GM20000 (cell line): ENCODE measurements around the gene PSME4.
"Not testable (repeated sequence)": the region's sequence is repeated elsewhere in the genome, so short reads cannot be mapped to it uniquely, and the experiment has no call there.

Source experiments
- DNase-seq: peaks from one replicate; pipeline ENCODE4 v3.0.0; 2012; ENCODE audit warnings: low spot score
- TF ChIP-seq, protein P1 (sequence below): IDR thresholded peaks from 2 replicates; pipeline ENCODE4 v1.5.1; 2012; ENCODE audit warnings: mild to moderate bottlenecking, control low read depth; ENCODE audit errors: extremely low read depth, missing control alignments

PSME4 gene

DNA sequence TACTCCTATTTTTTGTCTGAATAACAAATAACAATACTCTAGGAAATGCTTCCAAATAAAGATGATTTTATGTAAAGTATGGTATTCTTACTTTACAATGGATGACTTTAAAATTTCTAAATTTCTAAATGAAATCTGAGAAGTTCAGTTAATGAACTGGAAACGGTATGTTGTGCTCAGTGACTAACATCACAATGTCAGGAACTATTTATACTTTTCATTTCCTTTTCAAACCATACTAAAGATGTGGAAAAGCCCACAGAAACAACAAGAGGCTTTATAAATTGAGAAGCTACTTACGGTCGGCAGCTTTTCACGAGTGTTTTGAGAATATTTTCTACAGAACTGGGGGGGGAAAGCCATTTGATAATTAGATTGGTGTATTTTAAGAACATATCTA is 31.1 kb downstream of the PSME4 start:
- TF ChIP-seq, protein P1, sequence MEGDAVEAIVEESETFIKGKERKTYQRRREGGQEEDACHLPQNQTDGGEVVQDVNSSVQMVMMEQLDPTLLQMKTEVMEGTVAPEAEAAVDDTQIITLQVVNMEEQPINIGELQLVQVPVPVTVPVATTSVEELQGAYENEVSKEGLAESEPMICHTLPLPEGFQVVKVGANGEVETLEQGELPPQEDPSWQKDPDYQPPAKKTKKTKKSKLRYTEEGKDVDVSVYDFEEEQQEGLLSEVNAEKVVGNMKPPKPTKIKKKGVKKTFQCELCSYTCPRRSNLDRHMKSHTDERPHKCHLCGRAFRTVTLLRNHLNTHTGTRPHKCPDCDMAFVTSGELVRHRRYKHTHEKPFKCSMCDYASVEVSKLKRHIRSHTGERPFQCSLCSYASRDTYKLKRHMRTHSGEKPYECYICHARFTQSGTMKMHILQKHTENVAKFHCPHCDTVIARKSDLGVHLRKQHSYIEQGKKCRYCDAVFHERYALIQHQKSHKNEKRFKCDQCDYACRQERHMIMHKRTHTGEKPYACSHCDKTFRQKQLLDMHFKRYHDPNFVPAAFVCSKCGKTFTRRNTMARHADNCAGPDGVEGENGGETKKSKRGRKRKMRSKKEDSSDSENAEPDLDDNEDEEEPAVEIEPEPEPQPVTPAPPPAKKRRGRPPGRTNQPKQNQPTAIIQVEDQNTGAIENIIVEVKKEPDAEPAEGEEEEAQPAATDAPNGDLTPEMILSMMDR, result no peak
- DNase-seq, result no peak

DNA sequence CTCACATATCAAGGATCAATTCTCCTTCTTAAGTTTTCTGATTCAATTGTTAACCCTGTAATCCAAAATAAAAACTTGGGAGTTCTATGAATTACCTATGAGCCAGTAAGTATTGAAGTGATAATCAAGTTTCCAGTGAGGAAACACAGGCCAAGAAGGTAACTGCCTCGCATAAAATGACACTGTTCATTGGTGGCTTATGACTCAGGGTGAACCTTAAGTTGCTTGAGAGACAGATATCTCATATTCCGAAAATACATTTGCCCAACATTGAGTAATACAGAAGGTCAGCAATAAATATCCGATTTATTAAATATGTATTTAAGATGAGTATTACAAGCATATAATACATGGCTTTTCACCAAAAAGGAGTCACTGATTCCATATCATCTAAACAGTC is 31.9 kb downstream of the PSME4 start:
- DNase-seq, result no peak
- TF ChIP-seq, protein P1, result no peak

DNA sequence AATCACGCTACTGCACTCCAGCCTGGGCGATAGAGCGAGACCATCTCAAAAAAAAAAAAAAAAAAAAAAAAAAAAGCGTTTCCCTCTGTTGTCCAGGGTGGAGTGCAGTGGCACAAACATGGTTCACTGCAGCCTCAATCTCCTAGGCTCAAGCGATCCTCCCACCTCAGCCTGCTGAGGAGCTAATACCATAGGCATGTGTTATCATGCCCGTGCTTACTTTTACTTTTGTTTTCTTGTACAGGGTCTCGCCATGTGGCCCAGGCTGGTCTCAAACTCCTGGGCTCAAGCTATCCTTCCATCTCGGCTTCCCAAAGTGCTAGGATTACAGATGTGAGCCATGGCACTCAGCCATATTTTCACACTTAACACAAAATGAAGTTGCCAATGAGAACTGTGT is 37.5 kb downstream of the PSME4 start:
- TF ChIP-seq, protein P1, result no peak
- no peak for DNase-seq

DNA sequence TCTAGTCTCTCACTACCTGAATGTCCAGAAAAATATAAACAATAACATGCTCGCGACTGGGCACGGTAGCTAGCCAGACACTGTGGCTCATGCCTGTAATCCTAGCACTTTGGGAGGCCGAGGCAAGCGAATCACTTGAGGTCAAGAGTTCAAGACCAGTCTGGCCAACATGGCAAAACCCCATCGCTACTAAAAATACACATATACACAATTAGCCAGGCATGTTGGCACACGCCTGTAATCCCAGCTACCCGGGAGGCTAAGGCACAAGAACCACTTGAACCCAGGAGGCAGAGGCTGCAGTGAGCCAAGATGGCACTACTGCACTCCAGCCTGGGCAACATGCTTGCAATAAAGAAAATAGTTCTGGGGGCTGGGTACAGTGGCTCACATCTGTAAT is 44.5 kb downstream of the PSME4 start:
- DNase-seq, result not testable (repeated sequence)

DNA sequence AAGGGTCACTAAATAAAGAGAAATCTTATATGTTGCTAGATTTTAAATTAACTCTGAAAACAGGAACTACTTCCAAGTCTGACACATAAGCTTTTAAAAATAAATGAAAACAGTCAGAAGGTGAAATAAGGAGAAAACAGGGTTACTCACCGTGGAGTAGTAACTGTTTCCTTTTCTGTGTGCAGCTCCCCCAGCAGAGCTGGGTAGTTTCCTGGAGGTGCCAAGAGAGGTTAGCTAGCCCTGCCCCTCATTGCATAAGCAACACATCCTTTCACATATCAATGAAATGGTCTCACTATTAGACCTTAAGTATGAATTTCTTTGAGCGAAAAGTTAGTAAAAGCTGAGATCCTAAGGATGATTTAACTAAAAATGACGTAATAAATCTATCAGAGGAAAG is 57.1 kb downstream of the PSME4 start:
- peak; percentile 41 for DNase-seq
- TF ChIP-seq, protein P1, result no peak

DNA sequence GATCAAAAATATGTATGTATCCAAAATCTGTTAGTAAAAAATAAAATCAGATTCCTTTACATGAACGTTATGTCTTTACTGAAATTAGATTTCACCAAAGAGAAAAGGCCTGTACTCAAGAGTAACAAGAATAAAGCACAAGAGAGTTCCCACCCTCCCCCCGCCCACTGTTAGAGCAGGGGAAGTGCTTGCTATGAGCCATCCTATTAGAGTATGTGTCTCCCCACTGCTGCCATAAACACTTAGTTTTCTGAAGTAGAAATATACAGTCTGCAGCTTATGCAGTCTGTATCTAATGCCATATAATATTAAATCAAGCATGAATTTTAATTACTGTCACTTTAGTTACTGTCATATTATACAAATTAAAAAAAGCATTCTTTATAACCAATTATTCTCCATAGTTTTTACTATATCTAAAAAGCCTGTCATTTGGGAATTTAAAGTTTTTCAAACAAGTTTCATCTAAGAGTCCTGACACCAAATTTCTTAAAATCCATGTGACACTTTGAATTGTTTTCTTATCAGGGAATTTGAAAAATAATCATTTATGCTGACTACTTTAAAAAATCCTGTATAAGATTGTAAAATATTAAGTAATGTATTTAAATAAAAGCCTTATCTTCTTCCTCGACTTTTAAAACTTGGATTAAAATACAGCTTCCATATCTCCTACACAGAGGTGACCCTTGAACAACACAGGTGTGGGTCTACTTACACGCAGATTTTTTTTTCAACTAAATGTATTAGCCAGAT is 59.2 kb downstream of the PSME4 start:
- DNase-seq, result no peak
- TF ChIP-seq, protein P1, result no peak

DNA sequence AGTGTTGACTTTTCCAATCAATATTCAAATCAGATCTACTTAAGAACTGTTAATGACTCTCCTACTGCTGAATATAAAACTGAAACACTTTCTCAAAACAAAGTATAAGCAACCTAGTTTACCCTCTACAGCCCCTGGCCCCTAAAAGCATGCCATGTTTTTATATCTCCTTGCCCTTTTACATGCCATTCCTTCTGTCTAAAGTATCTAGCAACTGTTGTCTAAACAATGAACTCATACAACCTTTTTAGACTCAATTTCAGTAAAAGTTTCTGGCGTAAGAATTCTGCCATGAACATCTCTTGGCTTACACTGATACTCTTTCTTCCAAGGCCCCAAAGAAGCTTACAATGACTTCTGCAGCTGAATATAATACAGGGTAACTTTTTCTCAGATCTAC is 63.2 kb downstream of the PSME4 start:
- DNase-seq, result no peak
- TF ChIP-seq, protein P1, result no peak

DNA sequence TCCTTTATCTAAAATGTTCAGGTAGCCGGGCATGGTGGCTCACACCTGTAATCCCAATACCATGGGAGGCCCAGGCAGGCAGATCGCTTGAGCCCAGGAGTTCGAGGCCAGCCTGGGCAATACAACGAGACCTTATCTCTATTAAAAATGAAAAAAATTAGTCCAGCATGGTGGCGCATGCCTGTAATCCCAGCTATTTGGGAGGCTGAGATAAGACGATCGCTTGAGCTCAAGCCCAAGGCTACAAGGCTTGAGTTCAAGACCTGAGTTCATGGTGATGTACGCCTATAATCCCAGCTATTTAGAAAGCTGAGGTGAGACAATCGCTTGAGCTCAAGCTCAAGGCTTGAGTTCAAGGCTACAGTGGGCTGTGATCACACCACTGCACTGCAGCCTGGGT is 65.4 kb downstream of the PSME4 start:
- TF ChIP-seq, protein P1, result no peak

More for the DNA sequence above, 65.4 kb downstream of the PSME4 start:
- DNase-seq, result no peak
